Activated CD4-positive, alpha-beta memory T cell treated with anti-CD3 and anti-CD28 coated beads for 36 hours (primary cell): ENCODE data around the gene TRIM56. TPM values are rescaled to one million over a fixed set of nuclear protein-coding genes. Genes with fewer than 3 reads are reported as not detected.
"Not testable (repeated sequence)": the region's sequence is repeated elsewhere in the genome, so short reads cannot be mapped to it uniquely, and the experiment has no call there.

ENCODE experiments used
- CTCF ChIA-PET: fragments of 350-600 bp; sonication (Branson Sonifier 250); formaldehyde crosslinking; loops from one replicate; lab custom pipeline; 2021; ENCODE audit warnings: antibody characterized with exemption, inconsistent platforms; lab: Charles Lee
- POLR2A ChIA-PET: fragments of 350-600 bp; sonication (Branson Sonifier 250); formaldehyde crosslinking; loops from one replicate; lab custom pipeline; 2021; ENCODE audit warnings: antibody characterized with exemption; lab: Charles Lee
- DNase-seq: peaks from one replicate; pipeline ENCODE4 v3.0.0-alpha.2; 2020
- H3K27ac Mint-ChIP-seq: one replicate; pipeline ENCODE4 v1.8.0; 2021; ENCODE audit warnings: mixed read lengths
- H3K27me3 Mint-ChIP-seq: one replicate; pipeline ENCODE4 v1.8.0; 2021; ENCODE audit warnings: mixed read lengths
- H3K36me3 Mint-ChIP-seq: one replicate; pipeline ENCODE4 v1.8.0; 2021; ENCODE audit warnings: mixed read lengths
- H3K4me1 Mint-ChIP-seq: one replicate; pipeline ENCODE4 v1.8.0; 2021; ENCODE audit warnings: low read depth, mixed read lengths
- H3K4me3 Mint-ChIP-seq: one replicate; pipeline ENCODE4 v1.8.0; 2021; ENCODE audit warnings: mild to moderate bottlenecking, mixed read lengths
- H3K9me3 Mint-ChIP-seq: one replicate; pipeline ENCODE4 v1.8.0; 2021; ENCODE audit warnings: mixed read lengths
- intact Hi-C: fragments of 100-400 bp; cut with micrococcal nuclease; formaldehyde crosslinking; loops from one replicate; pipeline ENCODE4 v1.15.1; 2023
- total RNA-seq, 2 experiments: library from RNA; stranded (reverse); gene quantifications; one replicate each; pipeline ENCODE4 v1.2.3, GENCODE V29; 2021

TRIM56 gene
- total RNA-seq, 2 experiments from 2014 or later, result 42.3 to 44.5 TPM

GRCh38 chr7:101092266-101092905 is 7.1 kb downstream of the TRIM56 start:
- CTCF ChIA-PET, H3K9me3 Mint-ChIP-seq, H3K27me3 Mint-ChIP-seq, H3K27ac Mint-ChIP-seq, H3K4me3 Mint-ChIP-seq, DNase-seq, intact Hi-C loops, POLR2A ChIA-PET: not testable (repeated sequence)
- H3K36me3 Mint-ChIP-seq, result peaks cover 24% of the 10 kb centered on the region
- H3K4me1 Mint-ChIP-seq, result peaks cover 18% of the 10 kb centered on the region

GRCh38 chr7:101093906-101094305 is 8.6 kb downstream of the TRIM56 start:
- CTCF ChIA-PET, result interaction anchor here (0.8 kb wide), 1 partner anchor 43 kb away, joined by 3 read pairs; no protein-coding TSS in a partner anchor
- no peaks in the 10 kb centered on the region for H3K9me3 Mint-ChIP-seq
- no peak overlapping the region for H3K4me3 Mint-ChIP-seq
- POLR2A ChIA-PET, result no interaction called here
- peaks cover 15% of the 10 kb centered on the region for H3K4me1 Mint-ChIP-seq
- no peak for DNase-seq
- intact Hi-C loops, result loop anchor here (1.0 kb wide), 1 partner anchor 43 kb away; no protein-coding TSS in a partner anchor
- no peaks in the 10 kb centered on the region for H3K27me3 Mint-ChIP-seq
- H3K36me3 Mint-ChIP-seq, result peaks cover 18% of the 10 kb centered on the region
- no peak overlapping the region for H3K27ac Mint-ChIP-seq

GRCh38 chr7:101094376-101094775 is 9.1 kb downstream of the TRIM56 start:
- no peak for DNase-seq
- Mint-ChIP-seq H3K4me1 (peaks cover 14% of the 10 kb centered on the region), H3K27ac (no peak overlapping the region), H3K36me3 (peaks cover 15% of the 10 kb centered on the region), H3K4me3 (no peak overlapping the region), H3K9me3 (no peaks in the 10 kb centered on the region), H3K27me3 (no peaks in the 10 kb centered on the region)
- POLR2A ChIA-PET, result interaction anchor here (0.8 kb wide), 1 partner anchor 10 kb away, joined by 3 read pairs; no protein-coding TSS in a partner anchor
- intact Hi-C loops, result loop anchor here (1.0 kb wide), 1 partner anchor 43 kb away; no protein-coding TSS in a partner anchor
- CTCF ChIA-PET, result interaction anchor here (0.6 to 2.7 kb wide), 8 partner anchors 9 to 1103 kb away, joined by 3 to 9 read pairs (median 5); partner anchors contain the start of gene TRIM56

- POLR2A ChIA-PET, result interaction anchor here (0.8 kb wide), 1 partner anchor 10 kb away, joined by 3 read pairs; no protein-coding TSS in a partner anchor
Measured at GRCh38 chr7:101094791-101095375, 9.6 kb downstream of the TRIM56 start.

GRCh38 chr7:101096331-101096956 is 11.2 kb downstream of the TRIM56 start:
- Mint-ChIP-seq H3K27ac (no peak overlapping the region), H3K9me3 (no peaks in the 10 kb centered on the region), H3K4me3 (no peak overlapping the region), H3K36me3 (peaks cover 5% of the 10 kb centered on the region), H3K4me1 (peaks cover 11% of the 10 kb centered on the region), H3K27me3 (peaks cover 6% of the 10 kb centered on the region)
- POLR2A ChIA-PET, result no interaction called here
- CTCF ChIA-PET, result interaction anchor here (0.6 to 2.7 kb wide), 7 partner anchors 17 to 267 kb away, joined by 3 to 9 read pairs (median 5); no protein-coding TSS in a partner anchor
- DNase-seq, result no peak
- intact Hi-C loops, result no loop called here

More at GRCh38 chr7:101094791-101095375, 9.6 kb downstream of the TRIM56 start:
- Mint-ChIP-seq H3K9me3 (no peaks in the 10 kb centered on the region), H3K27me3 (no peaks in the 10 kb centered on the region), H3K27ac (no peak overlapping the region), H3K4me3 (no peak overlapping the region), H3K4me1 (peaks cover 11% of the 10 kb centered on the region), H3K36me3 (peaks cover 11% of the 10 kb centered on the region)
- intact Hi-C loops, result loop anchor here (1.0 kb wide), 1 partner anchor 42 kb away; no protein-coding TSS in a partner anchor
- DNase-seq, result peak; percentile 58
- CTCF ChIA-PET, result interaction anchor here (0.6 to 2.7 kb wide), 11 partner anchors 9 to 1103 kb away, joined by 3 to 9 read pairs (median 5); partner anchors contain the start of gene TRIM56

- H3K36me3 Mint-ChIP-seq, result peaks cover 5% of the 10 kb centered on the region
- CTCF ChIA-PET, result interaction anchor here (0.7 to 2.7 kb wide), 6 partner anchors 16 to 157 kb away, joined by 3 to 9 read pairs (median 4); no protein-coding TSS in a partner anchor
Measured at GRCh38 chr7:101096957-101097347, 11.7 kb downstream of the TRIM56 start.

GRCh38 chr7:101097561-101097960 is 12.3 kb downstream of the TRIM56 start:
- CTCF ChIA-PET, result interaction anchor here (1.6 kb wide), 1 partner anchor 20 kb away, joined by 5 read pairs; no protein-coding TSS in a partner anchor
- intact Hi-C loops, result no loop called here
- DNase-seq, result no peak
- POLR2A ChIA-PET, result no interaction called here
- Mint-ChIP-seq H3K27me3 (peaks cover 12% of the 10 kb centered on the region), H3K36me3 (peaks cover 5% of the 10 kb centered on the region), H3K4me3 (no peak overlapping the region), H3K9me3 (no peaks in the 10 kb centered on the region), H3K27ac (no peak overlapping the region), H3K4me1 (peaks cover 11% of the 10 kb centered on the region)

More at GRCh38 chr7:101096957-101097347, 11.7 kb downstream of the TRIM56 start:
- intact Hi-C loops, result no loop called here
- no peak for DNase-seq
- Mint-ChIP-seq H3K9me3 (no peaks in the 10 kb centered on the region), H3K4me1 (peaks cover 11% of the 10 kb centered on the region), H3K27ac (no peak overlapping the region), H3K4me3 (no peak overlapping the region), H3K27me3 (peaks cover 11% of the 10 kb centered on the region)
- POLR2A ChIA-PET, result no interaction called here

- ChIA-PET CTCF (interaction anchor here (1.2 kb wide), 1 partner anchor 92 kb away, joined by 4 read pairs; no protein-coding TSS in a partner anchor), POLR2A (interaction anchor here (1.6 kb wide), 1 partner anchor 15 kb away, joined by 10 read pairs; the partner anchor contains the start of gene TRIM56)
- Mint-ChIP-seq H3K4me3 (no peak overlapping the region), H3K36me3 (no peaks in the 10 kb centered on the region), H3K4me1 (peaks cover 11% of the 10 kb centered on the region), H3K9me3 (no peaks in the 10 kb centered on the region), H3K27me3 (peaks cover 19% of the 10 kb centered on the region), H3K27ac (no peak overlapping the region)
- intact Hi-C loops, result no loop called here
- DNase-seq, result peak; percentile 85
Measured at GRCh38 chr7:101099969-101100781, 14.9 kb downstream of the TRIM56 start.

- Mint-ChIP-seq H3K27me3 (peaks cover 19% of the 10 kb centered on the region), H3K27ac (no peak overlapping the region), H3K4me1 (peaks cover 11% of the 10 kb centered on the region), H3K36me3 (no peaks in the 10 kb centered on the region), H3K4me3 (no peak overlapping the region), H3K9me3 (no peaks in the 10 kb centered on the region)
- DNase-seq, result no peak
- POLR2A ChIA-PET, result interaction anchor here (1.6 kb wide), 1 partner anchor 16 kb away, joined by 10 read pairs; the partner anchor contains the start of gene TRIM56
- CTCF ChIA-PET, result no interaction called here
- intact Hi-C loops, result no loop called here
Measured at GRCh38 chr7:101100858-101101847, 15.9 kb downstream of the TRIM56 start.

GRCh38 chr7:101102026-101102425 is 16.7 kb downstream of the TRIM56 start:
- Mint-ChIP-seq H3K4me3 (no peak overlapping the region), H3K27me3 (peaks cover 22% of the 10 kb centered on the region), H3K27ac (no peak overlapping the region), H3K36me3 (no peaks in the 10 kb centered on the region), H3K9me3 (no peaks in the 10 kb centered on the region), H3K4me1 (peaks cover 11% of the 10 kb centered on the region)
- no peak for DNase-seq
- POLR2A ChIA-PET, result no interaction called here
- CTCF ChIA-PET, result no interaction called here
- intact Hi-C loops, result no loop called here
